ENCODE data around the gene ALDH3A2.

GRCh38 chr17:19702217-19702641 is 53.7 kb downstream of the ALDH3A2 start:
- TF ChIP-seq CTCF (IDR thresholded peaks at IDR 0.05; ENCODE audit: low read depth, low read length) (no peak), EZH2phosphoT487 (IDR thresholded peaks at IDR 0.05; ENCODE audit: low read depth) (no peak)

All from OCI-LY3 (cell line).